K562 (cell line): ENCODE measurements around the gene XPOT. TPM values are rescaled to one million over a fixed set of nuclear protein-coding genes. Genes with fewer than 3 reads are reported as not detected.
A peak's percentile ranks its signal among the peaks of the same experiment; 100 is the strongest.

ENCODE experiments used
- ELF4 ChIP-seq: fragments of 450-650 bp; formaldehyde crosslinking; IDR thresholded peaks from 2 replicates; pipeline ENCODE4 v1.4.0; 2022; ENCODE audit warnings: missing genetic modification characterization
- EP400 ChIP-seq: fragments of 450-650 bp; IDR thresholded peaks from 2 replicates; pipeline ENCODE4 v1.6.1; 2017; ENCODE audit warnings: antibody characterized with exemption, mild to moderate bottlenecking, moderate library complexity
- FOSL1 ChIP-seq: fragments of 200-800 bp; sonication (Bioruptor generic); conservative IDR thresholded peaks from 2 replicates; pipeline ENCODE4 v1.6.1; 2016; ENCODE audit warnings: missing genetic modification characterization, missing compliant biosample characterization
- GABPB1 ChIP-seq: sonication (generic); formaldehyde crosslinking; IDR thresholded peaks from 2 replicates; pipeline ENCODE4 v1.8.0; 2022; ENCODE audit warnings: mild to moderate bottlenecking, missing genetic modification reagents
- HCFC1 ChIP-seq: IDR thresholded peaks from 2 replicates; pipeline ENCODE4 v1.6.1; 2012; ENCODE audit warnings: low read depth, low read length, improper control_type of control experiment
- NFATC3 ChIP-seq: fragments of 450-650 bp; IDR thresholded peaks from 2 replicates; pipeline ENCODE4 v1.6.1; 2017; ENCODE audit warnings: mild to moderate bottlenecking
- PPARD ChIP-seq: fragments of 250-450 bp; sonication (Bioruptor Pico); IDR thresholded peaks from 2 replicates; pipeline ENCODE4 v1.8.0; 2022; ENCODE audit warnings: inconsistent platforms, mild to moderate bottlenecking, moderate library complexity
- RBM14 ChIP-seq: fragments of 200-400 bp; formaldehyde crosslinking; IDR thresholded peaks from 2 replicates; pipeline ENCODE4 v1.6.1; 2018; ENCODE audit warnings: low read depth, mild to moderate bottlenecking, low read length, moderate library complexity, borderline replicate concordance; ENCODE audit not compliant: insufficient read depth
- XRCC5 ChIP-seq: fragments of 200-400 bp; formaldehyde crosslinking; IDR thresholded peaks from 2 replicates; pipeline ENCODE4 v1.6.1; 2017; ENCODE audit warnings: low read depth, mild to moderate bottlenecking, low read length
- ZFP30 ChIP-seq: fragments of 250-450 bp; sonication (Bioruptor Pico); IDR thresholded peaks from 2 replicates; pipeline ENCODE4 v1.8.0; 2022; ENCODE audit warnings: moderate library complexity, mild to moderate bottlenecking, inconsistent platforms, borderline replicate concordance
- ZNF354B ChIP-seq: fragments of 250-450 bp; sonication (Bioruptor Pico); IDR thresholded peaks from 2 replicates; pipeline ENCODE4 v1.4.0; 2020
- ZNF644 ChIP-seq: fragments of 200-800 bp; sonication (Bioruptor generic); IDR thresholded peaks from 2 replicates; pipeline ENCODE4 v1.6.1; 2016; ENCODE audit warnings: low read depth, missing genetic modification characterization, missing compliant biosample characterization
- ZNF75A ChIP-seq: fragments of 450-650 bp; formaldehyde crosslinking; IDR thresholded peaks from 2 replicates; pipeline ENCODE4 v1.4.0; 2020; ENCODE audit warnings: mild to moderate bottlenecking
- polyA plus RNA-seq, 8 experiments: library from polyadenylated mRNA; depleted of rRNA in 4 of 8; stranded (reverse) in 5 of 8; unstranded in 3 of 8; fragments of >200 nt; fragmentation: Nextera tagmentation in 2 of 8; fragmentation: Illumina TruSeq in 1 of 8; extraction: Ambion mirVana in 2 of 8; extraction: Trizol in 1 of 8; gene quantifications; 2 replicates each; pipeline versions ENCODE4 v1.2.1 to v1.2.3, GENCODE V29; 2011 to 2014; ENCODE audit warnings: inconsistent platforms in 1 of 8, missing spikeins in 1 of 8
- total RNA-seq, 7 experiments: library from RNA; depleted of rRNA in 6 of 7; stranded (reverse); fragments of >200 nt in 6 of 7; fragmentation: Illumina TruSeq in 2 of 7; extraction: Trizol in 2 of 7; gene quantifications; 2 replicates each; pipeline versions ENCODE4 v1.2.1 to v1.2.3, GENCODE V29; 2011 to 2021; ENCODE audit warnings: low replicate concordance in 1 of 7
- TF ChIP-seq, protein P1 (sequence below): sonication (generic); formaldehyde crosslinking; IDR thresholded peaks from 2 replicates; pipeline ENCODE4 v1.8.0; 2022; ENCODE audit warnings: missing genetic modification reagents, mild to moderate bottlenecking, borderline replicate concordance
- TF ChIP-seq, protein P2 (sequence below), 2 experiments: IDR thresholded peaks; 2 replicates each; pipeline ENCODE4 v1.6.1; 2012; ENCODE audit warnings: improper control_type of control experiment in 2 of 2, low read depth in 2 of 2, low read length in 2 of 2, borderline replicate concordance in 1 of 2
- TF ChIP-seq, protein P3 (sequence below), 2 experiments: IDR thresholded peaks in 1 of 2; conservative IDR thresholded peaks in 1 of 2; 2 replicates each; pipeline ENCODE4 v1.6.1; 2016; ENCODE audit warnings: low read depth in 2 of 2, mild to moderate bottlenecking in 1 of 2, missing compliant biosample characterization in 1 of 2, missing genetic modification characterization in 1 of 2, moderate library complexity in 1 of 2
- TF ChIP-seq, protein P4 (sequence below), 3 experiments: fragments of 200-800 bp in 1 of 3; sonication (Bioruptor generic) in 1 of 3; sonication (generic) in 1 of 3; formaldehyde crosslinking in 1 of 3; IDR thresholded peaks; 2 replicates each; pipeline versions ENCODE4 v1.6.1 to v1.8.0; 2016 to 2022; ENCODE audit warnings: mild to moderate bottlenecking in 2 of 3, missing compliant biosample characterization in 2 of 3, missing genetic modification characterization in 2 of 3, missing genetic modification reagents in 1 of 3

XPOT gene
- total and polyA plus RNA-seq, 9 of the 15 experiments (the other 6 are each of a cell fraction or from before 2014, with no cell fraction given), result 26.2 to 192 (median 102) TPM

DNA sequence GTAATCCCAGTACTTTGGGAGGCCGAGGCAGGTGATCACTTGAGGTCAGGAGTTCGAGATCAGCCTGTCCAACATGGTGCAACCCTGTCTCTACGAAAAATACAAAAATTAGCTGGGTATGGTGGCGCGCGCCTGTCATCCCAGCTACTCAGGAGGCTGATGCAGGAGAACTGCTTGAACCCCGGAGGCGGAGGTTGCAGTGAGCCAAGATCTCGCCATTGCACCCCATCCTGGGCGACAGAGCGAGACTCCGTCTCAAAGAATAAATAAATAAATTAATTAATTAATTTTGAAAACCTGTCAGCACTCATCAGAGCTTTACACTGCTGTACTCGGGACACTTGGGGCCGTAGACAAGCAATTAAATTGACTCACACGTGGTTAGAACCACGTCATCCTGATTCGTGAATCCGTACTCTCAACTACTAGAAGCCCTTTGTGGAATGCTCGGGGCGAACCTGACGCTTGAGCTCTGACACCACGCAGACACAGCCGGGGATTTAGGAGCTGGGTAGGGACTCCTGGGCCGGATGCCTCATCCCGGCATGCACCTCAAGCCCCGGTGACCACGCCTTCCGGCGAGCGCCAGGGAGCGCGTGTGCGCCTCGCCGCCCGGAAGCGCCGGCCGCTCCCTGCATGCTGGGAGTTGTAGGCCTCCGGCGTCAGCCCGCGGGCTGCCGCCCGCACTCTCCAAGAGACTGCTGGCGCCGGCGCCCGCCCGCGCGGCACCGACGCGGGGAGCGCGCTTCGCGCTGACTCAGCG is at the start of gene XPOT (continued):
- TF ChIP-seq, protein P1, sequence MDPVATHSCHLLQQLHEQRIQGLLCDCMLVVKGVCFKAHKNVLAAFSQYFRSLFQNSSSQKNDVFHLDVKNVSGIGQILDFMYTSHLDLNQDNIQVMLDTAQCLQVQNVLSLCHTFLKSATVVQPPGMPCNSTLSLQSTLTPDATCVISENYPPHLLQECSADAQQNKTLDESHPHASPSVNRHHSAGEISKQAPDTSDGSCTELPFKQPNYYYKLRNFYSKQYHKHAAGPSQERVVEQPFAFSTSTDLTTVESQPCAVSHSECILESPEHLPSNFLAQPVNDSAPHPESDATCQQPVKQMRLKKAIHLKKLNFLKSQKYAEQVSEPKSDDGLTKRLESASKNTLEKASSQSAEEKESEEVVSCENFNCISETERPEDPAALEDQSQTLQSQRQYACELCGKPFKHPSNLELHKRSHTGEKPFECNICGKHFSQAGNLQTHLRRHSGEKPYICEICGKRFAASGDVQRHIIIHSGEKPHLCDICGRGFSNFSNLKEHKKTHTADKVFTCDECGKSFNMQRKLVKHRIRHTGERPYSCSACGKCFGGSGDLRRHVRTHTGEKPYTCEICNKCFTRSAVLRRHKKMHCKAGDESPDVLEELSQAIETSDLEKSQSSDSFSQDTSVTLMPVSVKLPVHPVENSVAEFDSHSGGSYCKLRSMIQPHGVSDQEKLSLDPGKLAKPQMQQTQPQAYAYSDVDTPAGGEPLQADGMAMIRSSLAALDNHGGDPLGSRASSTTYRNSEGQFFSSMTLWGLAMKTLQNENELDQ, result no peak
- TF ChIP-seq, protein P2, sequence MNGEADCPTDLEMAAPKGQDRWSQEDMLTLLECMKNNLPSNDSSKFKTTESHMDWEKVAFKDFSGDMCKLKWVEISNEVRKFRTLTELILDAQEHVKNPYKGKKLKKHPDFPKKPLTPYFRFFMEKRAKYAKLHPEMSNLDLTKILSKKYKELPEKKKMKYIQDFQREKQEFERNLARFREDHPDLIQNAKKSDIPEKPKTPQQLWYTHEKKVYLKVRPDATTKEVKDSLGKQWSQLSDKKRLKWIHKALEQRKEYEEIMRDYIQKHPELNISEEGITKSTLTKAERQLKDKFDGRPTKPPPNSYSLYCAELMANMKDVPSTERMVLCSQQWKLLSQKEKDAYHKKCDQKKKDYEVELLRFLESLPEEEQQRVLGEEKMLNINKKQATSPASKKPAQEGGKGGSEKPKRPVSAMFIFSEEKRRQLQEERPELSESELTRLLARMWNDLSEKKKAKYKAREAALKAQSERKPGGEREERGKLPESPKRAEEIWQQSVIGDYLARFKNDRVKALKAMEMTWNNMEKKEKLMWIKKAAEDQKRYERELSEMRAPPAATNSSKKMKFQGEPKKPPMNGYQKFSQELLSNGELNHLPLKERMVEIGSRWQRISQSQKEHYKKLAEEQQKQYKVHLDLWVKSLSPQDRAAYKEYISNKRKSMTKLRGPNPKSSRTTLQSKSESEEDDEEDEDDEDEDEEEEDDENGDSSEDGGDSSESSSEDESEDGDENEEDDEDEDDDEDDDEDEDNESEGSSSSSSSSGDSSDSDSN (IDR thresholded peaks at IDR 0.05; ENCODE audit: borderline replicate concordance in 1 of 2, low read depth in 2 of 2, low read length in 2 of 2), result peak in 1 of 2 experiments; percentile 25; a peak in 1 of 4 replicates
- TF ChIP-seq ZNF75A (CRISPR knock-in tag) (no peak), RBM14 (no peak), XRCC5 (no peak), NFATC3 (no peak), GABPB1 (CRISPR knock-in tag) (peak; percentile 91), ZNF644 (tag) (no peak; the same call in 1 of the 2 replicates), FOSL1 (tag) (no peak; the same call in 1 of the 2 replicates), ZFP30 (CRISPR knock-in tag) (no peak), EP400 (no peak; the same call in 1 of the 2 replicates), PPARD (no peak), ZNF354B (no peak), HCFC1 (peak; percentile 96), ELF4 (CRISPR knock-in tag) (no peak)
- TF ChIP-seq, protein P3, sequence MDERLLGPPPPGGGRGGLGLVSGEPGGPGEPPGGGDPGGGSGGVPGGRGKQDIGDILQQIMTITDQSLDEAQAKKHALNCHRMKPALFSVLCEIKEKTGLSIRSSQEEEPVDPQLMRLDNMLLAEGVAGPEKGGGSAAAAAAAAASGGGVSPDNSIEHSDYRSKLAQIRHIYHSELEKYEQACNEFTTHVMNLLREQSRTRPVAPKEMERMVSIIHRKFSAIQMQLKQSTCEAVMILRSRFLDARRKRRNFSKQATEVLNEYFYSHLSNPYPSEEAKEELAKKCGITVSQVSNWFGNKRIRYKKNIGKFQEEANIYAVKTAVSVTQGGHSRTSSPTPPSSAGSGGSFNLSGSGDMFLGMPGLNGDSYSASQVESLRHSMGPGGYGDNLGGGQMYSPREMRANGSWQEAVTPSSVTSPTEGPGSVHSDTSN (CRISPR knock-in tag; IDR thresholded peaks at IDR 0.05; ENCODE audit: low read depth), result no peak
- TF ChIP-seq, protein P3 (tag; conservative IDR thresholded peaks at IDR 0.05; ENCODE audit: low read depth), result no peak; the same call in 1 of the 2 replicates
- TF ChIP-seq, protein P4, sequence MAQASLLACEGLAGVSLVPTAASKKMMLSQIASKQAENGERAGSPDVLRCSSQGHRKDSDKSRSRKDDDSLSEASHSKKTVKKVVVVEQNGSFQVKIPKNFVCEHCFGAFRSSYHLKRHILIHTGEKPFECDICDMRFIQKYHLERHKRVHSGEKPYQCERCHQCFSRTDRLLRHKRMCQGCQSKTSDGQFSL (CRISPR knock-in tag; IDR thresholded peaks at IDR 0.05), result no peak
- TF ChIP-seq, protein P4 (tag; IDR thresholded peaks at IDR 0.05), result no peak
